Ovary (tissue), 9 donors: ENCODE measurements around the gene SEMA3E. TPM values are rescaled to one million over a fixed set of nuclear protein-coding genes. Genes with fewer than 3 reads are reported as not detected.

ENCODE experiments used
- DNase-seq, 5 donors: peaks; one replicate each; pipeline ENCODE4 v3.0.0-alpha.2; 2019 to 2020
- H3K27ac ChIP-seq, 2 donors: fragments of 200-600 bp; one replicate each; pipeline versions ENCODE4 v1.5.1 to v1.8.0; 2019 to 2022
- H3K27me3 ChIP-seq: fragments of 200-600 bp; one replicate; pipeline ENCODE4 v1.8.0; 2022
- H3K36me3 ChIP-seq: fragments of 200-600 bp; sonication (generic); one replicate; pipeline ENCODE4 v1.5.1; 2019
- H3K4me1 ChIP-seq: one replicate; pipeline ENCODE4 v1.8.1; 2013; ENCODE audit warnings: mild to moderate bottlenecking, moderate library complexity; ENCODE audit not compliant: insufficient read depth
- H3K4me3 ChIP-seq: fragments of 200-600 bp; sonication (generic); one replicate; pipeline ENCODE4 v1.5.1; 2017
- H3K9me3 ChIP-seq, 2 donors: fragments of 200-600 bp in 1 of 2; sonication (generic) in 1 of 2; one replicate each; pipeline versions ENCODE4 v1.5.1 to v1.8.1; 2013 to 2019; ENCODE audit warnings: mild to moderate bottlenecking in 1 of 2, moderate library complexity in 1 of 2
- EP300 ChIP-seq: sonication (generic); formaldehyde crosslinking; IDR thresholded peaks from one replicate; pipeline ENCODE4 v1.6.1; 2017; ENCODE audit warnings: antibody characterized with exemption
- POLR2A ChIP-seq: fragments of 450-650 bp; IDR thresholded peaks from one replicate; pipeline ENCODE4 v1.6.1; 2017; ENCODE audit warnings: antibody characterized with exemption, mild to moderate bottlenecking, moderate library complexity
- WGBS, 3 donors: extraction: QIAGEN DNeasy Blood & Tissue Kit in 1 of 3; methylation state at CpG; one replicate each; pipeline versions ENCODE4 v1.1.5 to v1.1.7; 2013 to 2017; 5-methylcytosine and 5-hydroxymethylcytosine counted together
- intact Hi-C, 4 donors: fragments of 100-400 bp; cut with DNase I; formaldehyde crosslinking; loops; one replicate each; pipeline versions ENCODE4 v1.11.0 to v1.15.1; 2022 to 2023
- polyA plus RNA-seq, 2 donors: library from polyadenylated mRNA; stranded (reverse); fragments of 200-250 nt in 1 of 2; fragments of 350-450 nt in 1 of 2; fragmentation: Illumina TruSeq in 1 of 2; extraction: RNeasy Lipid Tissue Mini Kit (QIAGEN cat#74804) in 1 of 2; gene quantifications; one replicate each; pipeline ENCODE4 v1.2.3, GENCODE V29; 2013 to 2014
- total RNA-seq, 7 donors: library from RNA; depleted of rRNA in 2 of 7; stranded (reverse); fragments of >200 nt in 2 of 7; fragmentation: NEBNext Ultra II Directional in 3 of 7; extraction: Animal tissue kit (Norgen Biotek cat#: 25700) in 3 of 7; gene quantifications; one replicate each; pipeline versions ENCODE4 v1.1.0 to v1.2.4, GENCODE V29; 2016 to 2023
- TF ChIP-seq, protein P1 (sequence below), 3 donors: fragments of 450-650 bp in 2 of 3; fragments of 200-600 bp in 1 of 3; IDR thresholded peaks; one replicate each; pipeline versions ENCODE4 v1.5.1 to v1.8.0; 2016 to 2022; ENCODE audit warnings: antibody characterized with exemption in 3 of 3, mild to moderate bottlenecking in 1 of 3
- donor health status: DM: no; HTN: no; CAD: no; lungs with moderate emphysema.
- donor health status: DM: no; HTN: no; CAD: no.
- donor health status: Bipolar disorder and iron deficiency.
- donor health status: DM: yes; HTN: yes; CAD: no.
- donor health status: DM: no; HTN: no; CAD: no.
- donor health status: DM: yes; HTN: yes; CAD: no.

SEMA3E gene
- total and polyA plus RNA-seq, 9 donors = 0.10 to 2.2 (median 0.42) TPM; not detected in 2

DNA sequence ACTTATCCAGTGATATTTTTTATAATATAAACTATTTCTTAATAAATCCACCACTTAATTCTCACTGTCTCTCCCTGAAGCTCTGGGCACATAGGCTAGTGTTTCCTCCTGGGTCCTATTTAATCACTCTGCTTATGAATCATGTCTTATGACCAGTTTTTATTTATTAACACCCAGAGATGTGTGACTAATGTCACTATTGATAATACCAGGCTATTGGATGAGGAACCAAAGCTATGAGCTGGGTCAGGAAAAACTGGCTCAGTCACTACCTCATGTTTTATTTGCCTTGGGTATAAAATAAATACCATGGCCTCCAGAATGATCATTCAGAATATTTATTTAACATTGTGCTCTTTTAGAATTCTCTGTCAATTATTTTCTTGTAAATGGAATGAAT is 5.2 kb downstream of the SEMA3E start:
- Histone ChIP-seq H3K4me3 (no peak overlapping the region), H3K4me1 (peaks cover 2% of the 10 kb centered on the region), H3K27ac (no peak overlapping the region), H3K36me3 (no peaks in the 10 kb centered on the region), H3K9me3 (no peaks in the 10 kb centered on the region), H3K27me3 (no peaks in the 10 kb centered on the region)
- no peak for DNase-seq
- intact Hi-C loops = no loop called here
- no peak for TF ChIP-seq POLR2A
- TF ChIP-seq, protein P1, sequence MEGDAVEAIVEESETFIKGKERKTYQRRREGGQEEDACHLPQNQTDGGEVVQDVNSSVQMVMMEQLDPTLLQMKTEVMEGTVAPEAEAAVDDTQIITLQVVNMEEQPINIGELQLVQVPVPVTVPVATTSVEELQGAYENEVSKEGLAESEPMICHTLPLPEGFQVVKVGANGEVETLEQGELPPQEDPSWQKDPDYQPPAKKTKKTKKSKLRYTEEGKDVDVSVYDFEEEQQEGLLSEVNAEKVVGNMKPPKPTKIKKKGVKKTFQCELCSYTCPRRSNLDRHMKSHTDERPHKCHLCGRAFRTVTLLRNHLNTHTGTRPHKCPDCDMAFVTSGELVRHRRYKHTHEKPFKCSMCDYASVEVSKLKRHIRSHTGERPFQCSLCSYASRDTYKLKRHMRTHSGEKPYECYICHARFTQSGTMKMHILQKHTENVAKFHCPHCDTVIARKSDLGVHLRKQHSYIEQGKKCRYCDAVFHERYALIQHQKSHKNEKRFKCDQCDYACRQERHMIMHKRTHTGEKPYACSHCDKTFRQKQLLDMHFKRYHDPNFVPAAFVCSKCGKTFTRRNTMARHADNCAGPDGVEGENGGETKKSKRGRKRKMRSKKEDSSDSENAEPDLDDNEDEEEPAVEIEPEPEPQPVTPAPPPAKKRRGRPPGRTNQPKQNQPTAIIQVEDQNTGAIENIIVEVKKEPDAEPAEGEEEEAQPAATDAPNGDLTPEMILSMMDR (IDR thresholded peaks at IDR 0.05) = no peak

- H3K27ac ChIP-seq = no peak overlapping the region
- no peaks in the 10 kb centered on the region for H3K4me1 ChIP-seq
- no peak for DNase-seq
- TF ChIP-seq EP300 (no peak), POLR2A (no peak)
- TF ChIP-seq, protein P1 (IDR thresholded peaks at IDR 0.05) = no peak
- no peaks in the 10 kb centered on the region for H3K27me3 ChIP-seq
- no peak overlapping the region for H3K4me3 ChIP-seq
- intact Hi-C loops = no loop called here
- H3K9me3 ChIP-seq = no peaks in the 10 kb centered on the region
- no peaks in the 10 kb centered on the region for H3K36me3 ChIP-seq
These were observed 5.9 kb downstream of the SEMA3E start for GRCh38 chr7:83643012-83643411.

- H3K9me3 ChIP-seq = no peaks in the 10 kb centered on the region
- H3K27ac ChIP-seq = no peak overlapping the region
- H3K4me3 ChIP-seq = no peak overlapping the region
- intact Hi-C loops = no loop called here
- no peak for DNase-seq
- no peaks in the 10 kb centered on the region for H3K36me3 ChIP-seq
- H3K27me3 ChIP-seq = no peaks in the 10 kb centered on the region
- WGBS, 3 donors = 84 to 92% (median 89%) methylated on average over 1 of the region's 1 CpG
- H3K4me1 ChIP-seq = no peaks in the 10 kb centered on the region
- TF ChIP-seq, protein P1 (IDR thresholded peaks at IDR 0.05) = no peak
These were observed 8.0 kb downstream of the SEMA3E start for GRCh38 chr7:83640731-83641537.

GRCh38 chr7:83640240-83640639 is 8.7 kb downstream of the SEMA3E start:
- no peak for DNase-seq
- Histone ChIP-seq H3K27me3 (no peaks in the 10 kb centered on the region), H3K27ac (no peak overlapping the region), H3K4me1 (no peaks in the 10 kb centered on the region), H3K9me3 (no peaks in the 10 kb centered on the region), H3K4me3 (no peak overlapping the region), H3K36me3 (no peaks in the 10 kb centered on the region)
- intact Hi-C loops = no loop called here
- TF ChIP-seq, protein P1 (IDR thresholded peaks at IDR 0.05) = no peak
- TF ChIP-seq POLR2A = no peak
- no peak for TF ChIP-seq EP300
- WGBS, 3 donors = 76 to 89% (median 88%) methylated on average over 1 of the region's 1 CpG
